IPS DF 4.7 (cell line): ENCODE measurements around the gene FHOD1.

ENCODE experiments used
- DNase-seq: peaks from one replicate; pipeline ENCODE4 v3.0.0-alpha.2; 2013; ENCODE audit warnings: low spot score; ENCODE audit errors: extremely low read depth

FHOD1 gene

DNA sequence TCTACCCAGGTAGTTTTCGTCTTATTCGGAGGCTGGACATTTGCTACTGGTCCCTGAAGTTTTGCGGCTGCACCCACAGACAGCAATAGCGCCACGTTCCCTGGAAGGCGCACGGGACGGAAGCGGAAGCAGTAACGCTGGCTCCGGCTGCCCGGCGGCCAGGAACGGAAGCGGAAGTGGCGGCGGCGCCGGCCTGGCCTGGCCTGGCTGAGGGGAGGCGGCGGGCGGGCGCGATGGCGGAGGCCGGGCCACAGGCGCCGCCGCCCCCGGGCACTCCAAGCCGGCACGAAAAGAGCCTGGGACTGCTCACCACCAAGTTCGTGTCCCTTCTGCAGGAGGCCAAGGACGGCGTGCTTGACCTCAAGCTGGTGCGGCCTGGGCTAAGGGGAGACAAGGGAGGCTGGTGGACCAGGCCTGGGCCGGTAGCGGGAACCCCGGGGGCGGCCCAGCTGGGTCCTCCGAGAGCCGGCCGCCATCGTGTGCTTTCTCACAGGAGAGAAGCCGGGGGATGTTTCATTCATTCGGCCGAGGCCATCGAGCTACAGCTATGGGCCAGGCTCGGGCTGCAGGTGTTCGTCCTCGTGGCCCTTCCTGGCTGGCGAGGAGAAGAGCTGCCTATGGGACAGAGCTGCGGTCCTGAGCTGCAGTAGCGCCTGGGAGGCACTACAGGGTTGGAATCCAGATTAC lies 55.1 kb downstream of the FHOD1 start, which contains the start of gene E2F4:
E2F4 (plus strand) TSS at position 161 of the 687 bp plus-strand sequence; CDS start at position 234, 73 bp downstream.
- DNase-seq = no peak

GRCh38 chr16:67191411-67191994 lies 55.8 kb downstream of the FHOD1 start:
- DNase-seq = no peak

- no peak for DNase-seq
These were observed 56.6 kb downstream of the FHOD1 start for GRCh38 chr16:67190448-67191399.

GRCh38 chr16:67190041-67190440 lies 57.2 kb downstream of the FHOD1 start, which contains the start of gene EXOC3L1:
EXOC3L1 (minus strand) TSS chr16:67190136; CDS start chr16:67189676, 460 bp downstream.
- no peak for DNase-seq

DNA sequence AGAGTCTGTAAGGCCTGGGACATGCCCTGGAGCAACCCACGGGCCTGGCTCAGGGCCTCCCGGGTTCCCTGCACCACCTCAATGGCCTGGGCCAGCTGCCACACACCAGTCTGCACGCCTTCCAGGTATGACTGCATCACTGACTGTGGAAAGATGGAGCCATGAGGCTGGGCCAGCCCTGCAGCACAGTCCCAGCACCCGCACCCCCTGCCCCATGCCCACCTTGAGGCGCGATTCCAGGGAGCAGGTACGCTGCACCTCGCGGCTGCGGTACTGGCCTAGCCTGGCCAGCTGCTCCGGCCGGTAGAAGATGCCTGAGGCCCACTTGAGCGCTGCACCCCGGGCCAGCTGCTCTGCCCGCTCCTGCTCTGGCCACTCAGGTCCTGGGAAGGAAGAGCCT lies 58.5 kb downstream of the FHOD1 start:
- DNase-seq = no peak

DNA sequence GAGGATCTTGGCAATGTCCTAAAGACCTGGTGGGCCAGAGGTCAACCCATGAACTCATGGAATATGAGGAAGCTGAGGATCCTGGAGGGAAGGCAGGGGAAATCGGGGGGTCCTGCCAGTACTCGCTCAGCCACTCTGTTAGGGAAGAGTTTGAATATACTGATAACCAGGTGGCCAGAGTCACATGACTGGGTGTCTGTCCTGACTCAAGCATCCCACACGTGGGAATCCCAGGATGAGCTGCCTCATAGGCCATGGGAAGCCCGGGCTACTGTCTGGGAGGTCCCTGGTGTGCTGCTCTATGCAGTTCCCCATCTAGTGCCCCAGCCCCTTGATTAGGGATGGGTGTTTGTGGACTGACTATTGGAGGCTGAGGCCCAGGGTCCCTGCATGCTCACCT lies 59.0 kb downstream of the FHOD1 start:
- DNase-seq = no peak

DNA sequence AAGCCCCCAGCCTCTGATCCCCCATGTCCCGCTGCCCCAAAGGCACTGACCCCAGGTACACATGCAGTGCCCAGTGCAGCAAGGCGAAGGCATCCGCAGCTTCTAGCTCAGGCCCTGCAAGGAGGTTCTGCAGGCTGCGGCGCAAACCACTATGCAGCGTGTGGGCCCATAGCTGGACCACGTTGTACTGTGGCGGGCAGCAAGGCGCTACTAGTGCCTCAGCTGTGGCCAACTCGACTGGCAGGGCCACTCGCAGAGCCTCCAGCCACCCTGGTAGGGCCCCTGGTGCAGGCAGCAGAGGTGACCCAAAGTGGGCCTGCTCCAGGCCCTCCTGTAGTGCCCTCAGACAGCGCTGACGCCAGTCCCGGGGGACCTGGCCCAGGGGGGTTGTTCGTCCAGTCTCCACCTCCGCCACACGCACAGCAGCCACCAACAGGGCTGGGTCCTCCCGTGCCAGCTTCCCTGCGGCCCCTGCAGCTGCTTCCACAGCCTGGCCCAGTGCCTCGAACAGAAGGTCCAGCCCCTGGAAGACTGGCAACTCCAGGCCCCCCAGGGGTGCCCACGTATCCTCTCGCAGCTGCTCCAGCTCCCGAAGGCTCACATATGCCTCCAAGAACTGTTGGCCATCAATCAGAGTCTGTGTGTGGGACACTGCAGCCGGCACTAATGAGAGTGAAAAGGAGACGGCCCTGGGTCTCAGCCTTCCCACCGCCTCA lies 59.9 kb downstream of the FHOD1 start:
- no peak for DNase-seq

GRCh38 chr16:67186550-67186950 lies 60.7 kb downstream of the FHOD1 start:
- no peak for DNase-seq

- no peak for DNase-seq
These were observed 61.6 kb downstream of the FHOD1 start for GRCh38 chr16:67185651-67186134.

DNA sequence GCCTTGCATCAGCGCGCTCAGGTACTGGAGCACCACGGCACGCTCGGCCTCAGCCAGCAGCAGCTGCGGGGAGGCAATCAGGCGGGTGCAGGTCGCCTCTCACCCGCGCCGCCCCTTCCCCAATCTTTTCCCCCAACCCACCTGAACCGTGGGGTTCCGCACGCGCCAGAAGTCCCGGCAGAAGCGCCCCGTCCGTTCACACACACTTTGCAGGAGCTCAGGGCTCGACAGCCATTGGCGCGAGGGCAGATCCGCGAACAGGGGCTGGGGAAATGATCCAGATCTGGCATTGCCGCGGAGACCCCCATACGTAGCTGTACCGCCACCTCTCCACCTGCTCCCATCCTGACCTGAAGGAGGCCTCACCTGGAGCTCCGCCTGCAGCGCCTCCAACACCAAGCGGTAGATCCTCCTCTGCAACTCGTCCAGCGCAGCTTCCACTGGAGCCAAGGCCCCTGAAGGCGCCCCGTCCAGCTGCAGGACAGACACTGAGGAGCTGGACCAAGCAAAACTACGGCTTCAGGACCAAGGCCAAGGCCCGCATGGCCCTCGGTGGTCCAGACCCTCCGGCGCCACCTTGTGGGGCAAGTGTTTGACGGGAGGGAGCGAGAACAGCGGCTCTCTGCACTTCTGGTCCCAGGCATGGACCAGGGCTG lies 62.2 kb downstream of the FHOD1 start:
- no peak for DNase-seq

DNA sequence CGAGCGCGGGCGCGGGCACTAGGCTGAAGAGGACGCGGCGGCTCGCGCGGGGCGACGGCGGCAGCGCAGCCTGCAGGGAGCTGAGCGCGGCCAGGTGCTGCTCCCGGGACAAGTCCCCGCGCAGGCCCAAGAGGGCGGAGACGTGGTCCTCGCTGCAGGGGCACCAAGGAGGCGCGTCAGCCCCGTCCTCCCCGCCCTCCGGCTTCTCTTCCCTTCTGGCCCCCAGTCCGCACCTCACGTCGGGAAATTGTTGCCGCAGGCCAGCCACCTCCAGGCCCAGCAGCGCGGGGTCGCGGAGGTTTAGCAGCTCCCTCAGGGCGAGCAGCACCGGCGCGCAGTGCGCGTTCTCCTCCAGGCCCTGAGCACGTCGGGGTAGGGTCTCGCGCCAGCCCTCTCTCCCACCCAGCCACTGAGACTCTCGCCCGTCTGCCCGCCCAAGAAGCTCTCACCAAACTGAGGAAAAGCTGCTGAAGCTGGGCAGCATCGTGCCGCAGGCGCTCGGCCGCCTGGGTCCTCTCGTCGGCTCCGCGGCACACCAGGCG lies 62.8 kb downstream of the FHOD1 start:
- no peak for DNase-seq

- no peak for DNase-seq
These were observed 63.4 kb downstream of the FHOD1 start, which contains the start of gene MATCAP1 for GRCh38 chr16:67183627-67184452. MATCAP1 (minus strand) TSS chr16:67183963; CDS start chr16:67180610, 3,353 bp downstream.

DNA sequence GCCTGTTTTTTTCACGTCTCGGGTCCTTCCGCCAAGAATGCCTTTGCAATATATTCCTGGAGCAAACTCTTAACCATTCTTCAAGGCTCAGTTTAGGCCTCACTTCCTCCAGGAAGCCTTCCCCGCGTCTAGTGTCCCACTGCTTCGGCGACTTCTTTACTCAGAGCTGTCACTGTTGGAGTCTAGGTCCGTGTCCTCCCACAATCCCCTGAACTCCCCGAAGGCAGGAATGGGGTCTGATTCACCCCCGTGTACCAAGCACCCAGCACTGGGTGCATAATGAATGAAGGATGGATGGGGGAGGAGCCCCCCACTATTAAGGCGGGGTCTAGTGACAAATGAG lies 64.0 kb downstream of the FHOD1 start:
- no peak for DNase-seq

GRCh38 chr16:67182288-67182687 lies 65.0 kb downstream of the FHOD1 start:
- no peak for DNase-seq

- no peak for DNase-seq
These were observed 65.9 kb downstream of the FHOD1 start for GRCh38 chr16:67181346-67181745.

DNA sequence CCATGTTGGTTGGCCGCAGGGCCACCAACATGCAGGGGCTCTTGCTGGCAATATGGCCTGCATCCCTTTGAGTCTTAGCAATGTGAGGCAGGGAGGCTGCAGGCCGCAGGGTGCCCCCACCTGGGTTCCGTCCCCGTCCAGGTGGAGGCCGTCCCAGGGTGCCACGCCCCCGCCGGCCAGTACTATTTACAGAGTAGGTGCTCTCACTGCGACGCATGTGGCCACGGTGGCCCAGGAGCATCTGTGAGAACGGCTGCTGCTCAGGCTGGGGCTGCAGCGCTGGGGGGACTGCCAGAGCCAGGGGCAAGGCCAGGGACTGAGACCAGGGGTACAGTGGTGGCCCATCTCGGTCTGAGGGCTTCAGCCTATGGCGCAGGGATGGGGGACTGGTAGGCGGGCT lies 67.1 kb downstream of the FHOD1 start:
- DNase-seq = no peak

- no peak for DNase-seq
These were observed 67.7 kb downstream of the FHOD1 start for GRCh38 chr16:67179421-67180080.
